Activated gamma-delta T cell treated with Interleukin-2 at 50 U/mL for 16 hours (primary cell): ENCODE results near the gene CPSF2.

Experiments used
- DNase-seq: peaks from one replicate; pipeline ENCODE4 v3.0.0-alpha.2; 2020

Gene CPSF2

GRCh38 chr14:92121670-92122350, at the start of gene CPSF2, which contains the start of gene NDUFB1:
Gene CPSF2 (plus strand): TSS chr14:92121969. CDS start chr14:92130985, 9,016 bp downstream.
Gene NDUFB1 (minus strand): TSS chr14:92121706. CDS start chr14:92117637, 4,069 bp downstream.
- DNase-seq, result peak; percentile 82

- no peak for DNase-seq
Measured at GRCh38 chr14:92074555-92074954, 47.2 kb upstream of the CPSF2 start.

- DNase-seq, result no peak
Measured at GRCh38 chr14:92088494-92088893, 33.3 kb upstream of the CPSF2 start.

GRCh38 chr14:92093320-92093719, 28.4 kb upstream of the CPSF2 start:
- no peak for DNase-seq

- DNase-seq, result no peak
Measured at GRCh38 chr14:92099802-92100201, 22.0 kb upstream of the CPSF2 start.

GRCh38 chr14:92103363-92103989, 18.3 kb upstream of the CPSF2 start:
- no peak for DNase-seq

- no peak for DNase-seq
Measured at GRCh38 chr14:92105073-92105892, 16.5 kb upstream of the CPSF2 start.

GRCh38 chr14:92105893-92106142, 16.0 kb upstream of the CPSF2 start:
- no peak for DNase-seq

- DNase-seq, result peak; percentile 95
Measured at GRCh38 chr14:92106143-92106926, 15.4 kb upstream of the CPSF2 start, which contains the start of gene ATXN3. Gene ATXN3 (minus strand): TSS chr14:92106582. CDS start chr14:92106552, 30 bp downstream.

- no peak for DNase-seq
Measured at GRCh38 chr14:92108345-92109254, 13.2 kb upstream of the CPSF2 start.

GRCh38 chr14:92109490-92109889, 12.3 kb upstream of the CPSF2 start:
- DNase-seq, result no peak

- DNase-seq, result no peak
Measured at GRCh38 chr14:92121207-92121669, 531 bp upstream of the CPSF2 start.

GRCh38 chr14:92122351-92122677, 545 bp downstream of the CPSF2 start:
- no peak for DNase-seq

- no peak for DNase-seq
Measured at GRCh38 chr14:92122761-92123160, 992 bp downstream of the CPSF2 start.

GRCh38 chr14:92134456-92134855, 12.7 kb downstream of the CPSF2 start:
- DNase-seq, result no peak

- no peak for DNase-seq
Measured at GRCh38 chr14:92135269-92135668, 13.5 kb downstream of the CPSF2 start.

GRCh38 chr14:92143309-92143708, 21.5 kb downstream of the CPSF2 start:
- no peak for DNase-seq

- no peak for DNase-seq
Measured at GRCh38 chr14:92143962-92144361, 22.2 kb downstream of the CPSF2 start.

- no peak for DNase-seq
Measured at GRCh38 chr14:92144708-92145107, 22.9 kb downstream of the CPSF2 start.

- DNase-seq, result no peak
Measured at GRCh38 chr14:92153581-92153980, 31.8 kb downstream of the CPSF2 start.

GRCh38 chr14:92154283-92154942, 32.6 kb downstream of the CPSF2 start:
- DNase-seq, result no peak
